ENCODE data around the gene FSTL4. TPM values are rescaled to one million over a fixed set of nuclear protein-coding genes. Genes with fewer than 3 reads are reported as not detected.

The FSTL4 gene
- polyA plus RNA-seq, 2 donors: 0.67 to 2.1 TPM

GRCh38 chr5:133200256-133200655, 412.1 kb downstream of the FSTL4 start:
- WGBS, 2 donors: 85 to 100% methylated on average over 2 to 3 of the region's 3 CpGs
- no peaks in the 10 kb centered on the region for H3K36me3 ChIP-seq (ENCODE audit: control insufficient read depth in 2 of 2, insufficient read depth in 2 of 2, low read length in 1 of 2)
- peaks cover 0 to 5% of the 10 kb centered on the region in 2 donors for H3K9me3 ChIP-seq (ENCODE audit: control insufficient read depth in 2 of 2, insufficient read depth in 1 of 2, low read depth in 1 of 2, low read length in 1 of 2)
- H3K27me3 ChIP-seq (ENCODE audit: control insufficient read depth in 1 of 2, insufficient read depth in 2 of 2, low read length in 2 of 2): no peaks in the 10 kb centered on the region
- H3K4me3 ChIP-seq (ENCODE audit: low read depth in 1 of 2, low read length in 2 of 2): no peak overlapping the region
- H3K27ac ChIP-seq (ENCODE audit: low read depth in 2 of 2, low read length in 1 of 2): no peak overlapping the region
- peaks cover 0 to 3% of the 10 kb centered on the region in 2 donors for H3K4me1 ChIP-seq (ENCODE audit: control insufficient read depth in 2 of 2, insufficient read depth in 2 of 2, low read length in 1 of 2)

GRCh38 chr5:133199417-133200178, 412.7 kb downstream of the FSTL4 start:
- Histone ChIP-seq H3K27ac (ENCODE audit: low read depth in 2 of 2, low read length in 1 of 2) (no peak overlapping the region), H3K36me3 (ENCODE audit: control insufficient read depth in 2 of 2, insufficient read depth in 2 of 2, low read length in 1 of 2) (no peaks in the 10 kb centered on the region), H3K4me1 (ENCODE audit: control insufficient read depth in 2 of 2, insufficient read depth in 2 of 2, low read length in 1 of 2) (peaks cover 0 to 3% of the 10 kb centered on the region in 2 donors), H3K9me3 (ENCODE audit: control insufficient read depth in 2 of 2, insufficient read depth in 1 of 2, low read depth in 1 of 2, low read length in 1 of 2) (peaks cover 0 to 5% of the 10 kb centered on the region in 2 donors), H3K4me3 (ENCODE audit: low read depth in 1 of 2, low read length in 2 of 2) (no peak overlapping the region), H3K27me3 (ENCODE audit: control insufficient read depth in 1 of 2, insufficient read depth in 2 of 2, low read length in 2 of 2) (no peaks in the 10 kb centered on the region)
- WGBS, 2 donors: 51 to 52% methylated on average over 18 of the region's 18 CpGs

GRCh38 chr5:133198511-133198910, 413.8 kb downstream of the FSTL4 start:
- no peaks in the 10 kb centered on the region for H3K27me3 ChIP-seq (ENCODE audit: control insufficient read depth in 1 of 2, insufficient read depth in 2 of 2, low read length in 2 of 2)
- 88 to 89% methylated on average over 12 of the region's 12 CpGs for WGBS, 2 donors
- no peak overlapping the region for H3K27ac ChIP-seq (ENCODE audit: low read depth in 2 of 2, low read length in 1 of 2)
- peaks cover 0 to 5% of the 10 kb centered on the region in 2 donors for H3K9me3 ChIP-seq (ENCODE audit: control insufficient read depth in 2 of 2, insufficient read depth in 1 of 2, low read depth in 1 of 2, low read length in 1 of 2)
- H3K4me1 ChIP-seq (ENCODE audit: control insufficient read depth in 2 of 2, insufficient read depth in 2 of 2, low read length in 1 of 2): peaks cover 0 to 3% of the 10 kb centered on the region in 2 donors
- H3K4me3 ChIP-seq (ENCODE audit: low read depth in 1 of 2, low read length in 2 of 2): no peak overlapping the region
- H3K36me3 ChIP-seq (ENCODE audit: control insufficient read depth in 2 of 2, insufficient read depth in 2 of 2, low read length in 1 of 2): no peaks in the 10 kb centered on the region

- Histone ChIP-seq H3K36me3 (ENCODE audit: control insufficient read depth in 2 of 2, insufficient read depth in 2 of 2, low read length in 1 of 2) (no peaks in the 10 kb centered on the region), H3K27me3 (ENCODE audit: control insufficient read depth in 1 of 2, insufficient read depth in 2 of 2, low read length in 2 of 2) (no peaks in the 10 kb centered on the region), H3K27ac (ENCODE audit: low read depth in 2 of 2, low read length in 1 of 2) (no peak overlapping the region), H3K9me3 (ENCODE audit: control insufficient read depth in 2 of 2, insufficient read depth in 1 of 2, low read depth in 1 of 2, low read length in 1 of 2) (no peaks in the 10 kb centered on the region), H3K4me3 (ENCODE audit: low read depth in 1 of 2, low read length in 2 of 2) (no peak overlapping the region), H3K4me1 (ENCODE audit: control insufficient read depth in 2 of 2, insufficient read depth in 2 of 2, low read length in 1 of 2) (peaks cover 0 to 3% of the 10 kb centered on the region in 2 donors)
- 69 to 73% methylated on average over 4 of the region's 4 CpGs for WGBS, 2 donors
These were observed 415.8 kb downstream of the FSTL4 start for GRCh38 chr5:133196441-133197085.

GRCh38 chr5:133195250-133195649, 417.1 kb downstream of the FSTL4 start:
- H3K4me3 ChIP-seq (ENCODE audit: low read depth in 1 of 2, low read length in 2 of 2): no peak overlapping the region
- H3K4me1 ChIP-seq (ENCODE audit: control insufficient read depth in 2 of 2, insufficient read depth in 2 of 2, low read length in 1 of 2): peaks cover 0 to 3% of the 10 kb centered on the region in 2 donors
- H3K36me3 ChIP-seq (ENCODE audit: control insufficient read depth in 2 of 2, insufficient read depth in 2 of 2, low read length in 1 of 2): no peaks in the 10 kb centered on the region
- H3K27me3 ChIP-seq (ENCODE audit: control insufficient read depth in 1 of 2, insufficient read depth in 2 of 2, low read length in 2 of 2): no peaks in the 10 kb centered on the region
- WGBS, 2 donors: 85 to 86% methylated on average over 5 of the region's 5 CpGs
- no peak overlapping the region for H3K27ac ChIP-seq (ENCODE audit: low read depth in 2 of 2, low read length in 1 of 2)
- H3K9me3 ChIP-seq (ENCODE audit: control insufficient read depth in 2 of 2, insufficient read depth in 1 of 2, low read depth in 1 of 2, low read length in 1 of 2): no peaks in the 10 kb centered on the region

GRCh38 chr5:133193794-133194193, 418.5 kb downstream of the FSTL4 start:
- Histone ChIP-seq H3K36me3 (ENCODE audit: control insufficient read depth in 2 of 2, insufficient read depth in 2 of 2, low read length in 1 of 2) (no peaks in the 10 kb centered on the region), H3K4me1 (ENCODE audit: control insufficient read depth in 2 of 2, insufficient read depth in 2 of 2, low read length in 1 of 2) (no peaks in the 10 kb centered on the region), H3K4me3 (ENCODE audit: low read depth in 1 of 2, low read length in 2 of 2) (no peak overlapping the region), H3K27me3 (ENCODE audit: control insufficient read depth in 1 of 2, insufficient read depth in 2 of 2, low read length in 2 of 2) (no peaks in the 10 kb centered on the region), H3K27ac (ENCODE audit: low read depth in 2 of 2, low read length in 1 of 2) (no peak overlapping the region), H3K9me3 (ENCODE audit: control insufficient read depth in 2 of 2, insufficient read depth in 1 of 2, low read depth in 1 of 2, low read length in 1 of 2) (no peaks in the 10 kb centered on the region)
- 67 to 74% methylated on average over 8 of the region's 8 CpGs for WGBS, 2 donors

- Histone ChIP-seq H3K4me1 (ENCODE audit: control insufficient read depth in 2 of 2, insufficient read depth in 2 of 2, low read length in 1 of 2) (no peaks in the 10 kb centered on the region), H3K4me3 (ENCODE audit: low read depth in 1 of 2, low read length in 2 of 2) (no peak overlapping the region), H3K9me3 (ENCODE audit: control insufficient read depth in 2 of 2, insufficient read depth in 1 of 2, low read depth in 1 of 2, low read length in 1 of 2) (no peaks in the 10 kb centered on the region), H3K36me3 (ENCODE audit: control insufficient read depth in 2 of 2, insufficient read depth in 2 of 2, low read length in 1 of 2) (no peaks in the 10 kb centered on the region), H3K27me3 (ENCODE audit: control insufficient read depth in 1 of 2, insufficient read depth in 2 of 2, low read length in 2 of 2) (no peaks in the 10 kb centered on the region), H3K27ac (ENCODE audit: low read depth in 2 of 2, low read length in 1 of 2) (no peak overlapping the region)
- 88 to 89% methylated on average over 8 of the region's 8 CpGs for WGBS, 2 donors
These were observed 419.6 kb downstream of the FSTL4 start for GRCh38 chr5:133192716-133193115.

GRCh38 chr5:133189881-133190280, 422.5 kb downstream of the FSTL4 start:
- Histone ChIP-seq H3K4me1 (ENCODE audit: control insufficient read depth in 2 of 2, insufficient read depth in 2 of 2, low read length in 1 of 2) (no peaks in the 10 kb centered on the region), H3K36me3 (ENCODE audit: control insufficient read depth in 2 of 2, insufficient read depth in 2 of 2, low read length in 1 of 2) (no peaks in the 10 kb centered on the region), H3K27ac (ENCODE audit: low read depth in 2 of 2, low read length in 1 of 2) (no peak overlapping the region), H3K9me3 (ENCODE audit: control insufficient read depth in 2 of 2, insufficient read depth in 1 of 2, low read depth in 1 of 2, low read length in 1 of 2) (no peaks in the 10 kb centered on the region), H3K27me3 (ENCODE audit: control insufficient read depth in 1 of 2, insufficient read depth in 2 of 2, low read length in 2 of 2) (no peaks in the 10 kb centered on the region), H3K4me3 (ENCODE audit: low read depth in 1 of 2, low read length in 2 of 2) (no peak overlapping the region)
- WGBS, 2 donors: 80% methylated on average over 4 of the region's 4 CpGs

- H3K9me3 ChIP-seq (ENCODE audit: control insufficient read depth in 2 of 2, insufficient read depth in 1 of 2, low read depth in 1 of 2, low read length in 1 of 2): no peaks in the 10 kb centered on the region
- no peak overlapping the region for H3K4me3 ChIP-seq (ENCODE audit: low read depth in 1 of 2, low read length in 2 of 2)
- no peaks in the 10 kb centered on the region for H3K27me3 ChIP-seq (ENCODE audit: control insufficient read depth in 1 of 2, insufficient read depth in 2 of 2, low read length in 2 of 2)
- no peak overlapping the region for H3K27ac ChIP-seq (ENCODE audit: low read depth in 2 of 2, low read length in 1 of 2)
- no peaks in the 10 kb centered on the region for H3K4me1 ChIP-seq (ENCODE audit: control insufficient read depth in 2 of 2, insufficient read depth in 2 of 2, low read length in 1 of 2)
- H3K36me3 ChIP-seq (ENCODE audit: control insufficient read depth in 2 of 2, insufficient read depth in 2 of 2, low read length in 1 of 2): no peaks in the 10 kb centered on the region
These were observed 432.9 kb downstream of the FSTL4 start for GRCh38 chr5:133179405-133179804.
